ENCODE results near the gene FNBP1L.
A peak's percentile ranks its signal among the peaks of the same experiment; 100 is the strongest.

Gene FNBP1L

GRCh38 chr1:93573940-93574469, 126.1 kb downstream of the FNBP1L start:
- no peak for DNase-seq (ENCODE audit: low spot score)

- DNase-seq (ENCODE audit: low spot score) = no peak
Observed at GRCh38 chr1:93574511-93574910, 126.6 kb downstream of the FNBP1L start.

GRCh38 chr1:93574991-93575390, 127.1 kb downstream of the FNBP1L start:
- no peak for DNase-seq (ENCODE audit: low spot score)

GRCh38 chr1:93575621-93576284, 127.8 kb downstream of the FNBP1L start:
- no peak for DNase-seq (ENCODE audit: low spot score)

- no peak for DNase-seq (ENCODE audit: low spot score)
Observed at GRCh38 chr1:93576346-93576745, 128.4 kb downstream of the FNBP1L start.

GRCh38 chr1:93576746-93577145, 128.8 kb downstream of the FNBP1L start:
- no peak for DNase-seq (ENCODE audit: low spot score)

- DNase-seq (ENCODE audit: low spot score) = no peak
Observed at GRCh38 chr1:93577536-93578432, 129.9 kb downstream of the FNBP1L start.

- no peak for DNase-seq (ENCODE audit: low spot score)
Observed at GRCh38 chr1:93578433-93578830, 130.5 kb downstream of the FNBP1L start.

GRCh38 chr1:93578911-93579825, 131.2 kb downstream of the FNBP1L start:
- no peak for DNase-seq (ENCODE audit: low spot score)

- peak; percentile 80 for DNase-seq (ENCODE audit: low spot score)
Observed at GRCh38 chr1:93579891-93580290, 132.0 kb downstream of the FNBP1L start.

GRCh38 chr1:93581917-93582850, 134.3 kb downstream of the FNBP1L start:
- DNase-seq (ENCODE audit: low spot score) = no peak

GRCh38 chr1:93584261-93585003, 136.5 kb downstream of the FNBP1L start:
- DNase-seq (ENCODE audit: low spot score) = no peak

- peak; percentile 92 for DNase-seq (ENCODE audit: low spot score)
Observed at GRCh38 chr1:93585059-93585966, 137.4 kb downstream of the FNBP1L start.

- no peak for DNase-seq (ENCODE audit: low spot score)
Observed at GRCh38 chr1:93587354-93587753, 139.4 kb downstream of the FNBP1L start.

- peak; percentile 43 for DNase-seq (ENCODE audit: low spot score)
Observed at GRCh38 chr1:93588206-93588605, 140.3 kb downstream of the FNBP1L start.

- DNase-seq (ENCODE audit: low spot score) = no peak
Observed at GRCh38 chr1:93588955-93589354, 141.0 kb downstream of the FNBP1L start.

- peak; percentile 75 for DNase-seq (ENCODE audit: low spot score)
Observed at GRCh38 chr1:93591291-93591675, 143.4 kb downstream of the FNBP1L start.

GRCh38 chr1:93591676-93592550, 144.0 kb downstream of the FNBP1L start:
- DNase-seq (ENCODE audit: low spot score) = peak; percentile 91

Measured in kidney tubule cell (primary cell).